Sigmoid colon (tissue), 7 donors: ENCODE measurements around the gene RABGAP1L. TPM values are rescaled to one million over a fixed set of nuclear protein-coding genes. Genes with fewer than 3 reads are reported as not detected.
"Not testable (repeated sequence)": the region's sequence is repeated elsewhere in the genome, so short reads cannot be mapped to it uniquely, and the experiment has no call there.

ENCODE experiments used
- DNase-seq: peaks from one replicate; pipeline ENCODE4 v3.0.0-alpha.2; 2019
- H3K27ac ChIP-seq, 4 donors: fragments of 200-600 bp; sonication (generic); one replicate each; pipeline ENCODE4 v1.5.1; 2016 to 2019; ENCODE audit warnings: mild to moderate bottlenecking in 1 of 4
- H3K27me3 ChIP-seq, 3 donors: fragments of 200-600 bp; sonication (generic); one replicate each; pipeline ENCODE4 v1.5.1; 2019; ENCODE audit warnings: mild to moderate bottlenecking in 1 of 3
- H3K36me3 ChIP-seq, 4 donors: fragments of 200-600 bp; sonication (generic); one replicate each; pipeline ENCODE4 v1.5.1; 2016 to 2019
- H3K4me1 ChIP-seq, 4 donors: fragments of 200-600 bp; sonication (generic); one replicate each; pipeline ENCODE4 v1.5.1; 2017 to 2019
- H3K4me3 ChIP-seq, 4 donors: fragments of 200-600 bp; sonication (generic); one replicate each; pipeline ENCODE4 v1.5.1; 2017 to 2019; ENCODE audit warnings: mild to moderate bottlenecking in 2 of 4, moderate library complexity in 1 of 4
- H3K9me3 ChIP-seq, 4 donors: fragments of 200-600 bp in 3 of 4; sonication (generic) in 3 of 4; one replicate each; pipeline versions ENCODE4 v1.5.1 to v1.6.1; 2013 to 2019
- EP300 ChIP-seq, 4 donors: sonication (generic); formaldehyde crosslinking; IDR thresholded peaks; one replicate each; pipeline ENCODE4 v1.6.1; 2017; ENCODE audit warnings: antibody characterized with exemption in 4 of 4
- POLR2A ChIP-seq, 2 donors: fragments of 450-650 bp; IDR thresholded peaks; one replicate each; pipeline ENCODE4 v1.6.1; 2016; ENCODE audit warnings: antibody characterized with exemption in 2 of 2, mild to moderate bottlenecking in 2 of 2, moderate library complexity in 2 of 2
- POLR2AphosphoS5 ChIP-seq, 4 donors: sonication (generic); formaldehyde crosslinking; IDR thresholded peaks; one replicate each; pipeline ENCODE4 v1.6.1; 2017; ENCODE audit warnings: antibody characterized with exemption in 4 of 4
- WGBS, 2 donors: extraction: QIAGEN DNeasy Blood & Tissue Kit; methylation state at CpG; one replicate each; pipeline ENCODE4 v1.1.7; 2013; 5-methylcytosine and 5-hydroxymethylcytosine counted together
- intact Hi-C: fragments of 100-400 bp; cut with DNase I; formaldehyde crosslinking; loops from one replicate; pipeline ENCODE4 v1.15.1; 2023
- polyA plus RNA-seq, 3 donors: library from polyadenylated mRNA; stranded (reverse); fragments of 200-250 nt; gene quantifications; one replicate each; pipeline ENCODE4 v1.2.3, GENCODE V29; 2013
- small RNA-seq, 3 donors: library from RNA; depleted of rRNA; stranded (forward); fragments of <200 nt; gene quantifications; one replicate each; pipeline ENCODE3, GENCODE V24; 2016
- total RNA-seq, 4 donors: library from RNA; depleted of rRNA; stranded (reverse); fragments of >200 nt; gene quantifications; one replicate each; pipeline ENCODE4 v1.1.0, GENCODE V29; 2016
- TF ChIP-seq, protein P1 (sequence below), 4 experiments: fragments of 450-650 bp in 3 of 4; fragments of 200-600 bp in 1 of 4; IDR thresholded peaks; one replicate each; pipeline ENCODE4 v1.5.1; 2016 to 2019; ENCODE audit warnings: antibody characterized with exemption in 4 of 4, mild to moderate bottlenecking in 3 of 4, moderate library complexity in 2 of 4
- donor health status: healthy with polysubstance abuse.
- donor health status: Bipolar disorder and iron deficiency.
- donor health status: healthy.

Gene RABGAP1L
- total and polyA plus RNA-seq, 7 donors, result 25.2 to 42.9 (median 35.4) TPM

DNA sequence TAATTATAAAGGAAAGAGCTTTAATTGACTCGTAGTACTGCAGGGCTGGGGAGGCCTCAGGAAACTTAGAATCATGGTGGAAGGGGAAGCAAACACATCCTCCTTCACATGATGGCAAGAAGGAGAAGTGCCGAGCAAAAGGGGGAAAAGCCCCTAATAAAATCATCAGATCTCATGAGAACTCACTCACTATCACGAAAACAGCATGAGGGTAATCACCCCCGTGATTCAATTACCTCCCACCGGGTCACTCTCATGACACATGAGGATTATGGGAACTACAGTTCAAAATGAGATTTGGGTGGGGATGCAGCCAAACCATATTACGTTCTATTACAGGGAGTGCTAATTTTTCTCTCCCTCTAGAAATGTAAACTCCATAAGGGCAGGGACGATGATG, 878.1 kb downstream of the RABGAP1L start:
- Histone ChIP-seq H3K27me3 (no peaks in the 10 kb centered on the region), H3K27ac (no peak overlapping the region), H3K36me3 (no peaks in the 10 kb centered on the region), H3K9me3 (no peaks in the 10 kb centered on the region), H3K4me3 (no peak overlapping the region), H3K4me1 (peaks cover 0 to 12% (median 4%) of the 10 kb centered on the region in 4 donors)
- TF ChIP-seq, protein P1, sequence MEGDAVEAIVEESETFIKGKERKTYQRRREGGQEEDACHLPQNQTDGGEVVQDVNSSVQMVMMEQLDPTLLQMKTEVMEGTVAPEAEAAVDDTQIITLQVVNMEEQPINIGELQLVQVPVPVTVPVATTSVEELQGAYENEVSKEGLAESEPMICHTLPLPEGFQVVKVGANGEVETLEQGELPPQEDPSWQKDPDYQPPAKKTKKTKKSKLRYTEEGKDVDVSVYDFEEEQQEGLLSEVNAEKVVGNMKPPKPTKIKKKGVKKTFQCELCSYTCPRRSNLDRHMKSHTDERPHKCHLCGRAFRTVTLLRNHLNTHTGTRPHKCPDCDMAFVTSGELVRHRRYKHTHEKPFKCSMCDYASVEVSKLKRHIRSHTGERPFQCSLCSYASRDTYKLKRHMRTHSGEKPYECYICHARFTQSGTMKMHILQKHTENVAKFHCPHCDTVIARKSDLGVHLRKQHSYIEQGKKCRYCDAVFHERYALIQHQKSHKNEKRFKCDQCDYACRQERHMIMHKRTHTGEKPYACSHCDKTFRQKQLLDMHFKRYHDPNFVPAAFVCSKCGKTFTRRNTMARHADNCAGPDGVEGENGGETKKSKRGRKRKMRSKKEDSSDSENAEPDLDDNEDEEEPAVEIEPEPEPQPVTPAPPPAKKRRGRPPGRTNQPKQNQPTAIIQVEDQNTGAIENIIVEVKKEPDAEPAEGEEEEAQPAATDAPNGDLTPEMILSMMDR (IDR thresholded peaks at IDR 0.05), result no peak
- TF ChIP-seq POLR2A (IDR thresholded peaks at IDR 0.05) (no peak), EP300 (IDR thresholded peaks at IDR 0.05) (no peak)
- no peak for DNase-seq
- 56 to 58% methylated on average over 7 of the region's 7 CpGs for WGBS, 2 donors
- intact Hi-C loops, result no loop called here

DNA sequence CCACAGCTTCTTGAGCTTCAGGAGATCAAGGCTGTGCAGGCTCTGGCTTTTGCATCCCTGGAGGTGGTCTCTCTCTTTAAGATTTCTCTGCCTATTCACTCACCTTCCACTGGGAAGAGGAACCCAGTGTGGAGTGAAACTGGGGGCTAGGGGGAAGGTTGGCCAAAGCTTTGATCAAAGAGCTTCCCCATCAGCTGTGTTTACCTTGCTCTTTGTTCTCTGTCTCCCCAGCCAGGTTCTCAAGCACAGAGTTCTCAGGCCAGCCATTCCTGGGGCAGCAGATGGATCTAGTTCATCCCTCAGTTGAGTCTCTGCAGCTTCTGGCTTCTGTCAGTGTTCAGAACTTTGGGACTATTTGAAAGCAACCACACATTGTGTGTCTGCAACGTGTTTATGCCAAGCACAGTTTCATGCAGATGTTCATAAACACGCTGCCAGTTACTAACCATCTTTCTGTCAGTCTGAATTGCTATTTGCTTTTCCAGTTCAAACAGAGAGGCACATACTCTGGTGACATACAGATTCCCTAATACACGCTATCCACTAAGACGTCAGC, 881.1 kb downstream of the RABGAP1L start:
- peaks cover 0 to 12% (median 4%) of the 10 kb centered on the region in 4 donors for H3K4me1 ChIP-seq
- no peaks in the 10 kb centered on the region for H3K9me3 ChIP-seq
- WGBS, 2 donors, result 52% methylated on average over 4 of the region's 4 CpGs
- TF ChIP-seq EP300 (IDR thresholded peaks at IDR 0.05), result peak in 1 of 4 donors; percentile 70
- TF ChIP-seq, protein P1 (IDR thresholded peaks at IDR 0.05), result no peak
- TF ChIP-seq POLR2A (IDR thresholded peaks at IDR 0.05), result no peak
- peak; percentile 46 to 93 (median 70) for TF ChIP-seq POLR2AphosphoS5 (IDR thresholded peaks at IDR 0.05)
- DNase-seq, result no peak
- no peak overlapping the region for H3K4me3 ChIP-seq
- no peaks in the 10 kb centered on the region for H3K36me3 ChIP-seq
- no peaks in the 10 kb centered on the region for H3K27me3 ChIP-seq
- peak overlapping the region in 1 of 4 donors; percentile 64 for H3K27ac ChIP-seq
- intact Hi-C loops, result no loop called here

DNA sequence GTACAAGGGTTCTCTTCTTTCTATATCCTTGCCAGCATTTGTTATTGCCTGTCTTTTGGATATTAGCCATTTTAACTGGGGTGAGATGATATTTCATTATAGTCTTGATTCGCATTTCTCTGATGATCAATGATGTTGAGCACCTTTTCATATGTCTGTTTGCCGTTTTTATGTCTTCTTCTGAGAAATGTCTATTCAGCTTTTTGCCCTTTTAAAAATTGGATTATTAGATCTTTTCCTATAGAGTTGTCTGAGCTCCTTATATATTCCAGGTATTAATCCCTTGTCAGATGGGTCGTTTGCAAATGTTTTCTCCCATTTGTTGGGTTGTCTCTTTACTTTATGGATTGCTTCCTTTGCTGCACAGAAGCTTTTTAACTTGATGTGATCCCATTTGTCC, 883.3 kb downstream of the RABGAP1L start:
- TF ChIP-seq EP300 (IDR thresholded peaks at IDR 0.05), result no peak
- no peak for TF ChIP-seq POLR2A (IDR thresholded peaks at IDR 0.05)
- TF ChIP-seq, protein P1 (IDR thresholded peaks at IDR 0.05), result no peak
- no peak for TF ChIP-seq POLR2AphosphoS5 (IDR thresholded peaks at IDR 0.05)
- Histone ChIP-seq H3K9me3 (no peaks in the 10 kb centered on the region), H3K4me1 (peaks cover 0 to 12% (median 4%) of the 10 kb centered on the region in 4 donors), H3K27ac (no peak overlapping the region), H3K4me3 (no peak overlapping the region), H3K27me3 (no peaks in the 10 kb centered on the region), H3K36me3 (no peaks in the 10 kb centered on the region)
- intact Hi-C loops, result no loop called here
- DNase-seq, result no peak
- 67 to 76% methylated on average over 3 of the region's 3 CpGs for WGBS, 2 donors

DNA sequence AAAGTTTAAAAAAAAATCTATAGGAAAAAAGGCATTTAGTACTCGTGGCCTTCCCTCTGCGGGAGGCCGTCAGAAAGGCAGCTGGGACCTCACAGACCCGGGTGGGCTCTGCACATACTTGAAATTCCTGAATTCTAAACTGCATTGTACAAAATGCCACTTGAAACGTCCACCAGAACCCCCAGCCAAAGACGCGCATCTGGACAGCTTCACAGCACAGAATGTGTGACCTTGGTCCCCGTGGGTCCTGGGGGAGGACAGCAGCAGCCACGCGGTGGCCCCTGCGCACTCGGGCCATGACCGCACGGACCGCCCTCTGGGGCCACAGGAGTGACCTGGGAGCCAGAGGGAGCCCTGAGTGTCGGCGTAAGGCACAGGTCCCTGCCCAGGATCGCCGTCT, 884.5 kb downstream of the RABGAP1L start:
- Histone ChIP-seq H3K27me3 (no peaks in the 10 kb centered on the region), H3K4me3 (no peak overlapping the region), H3K36me3 (no peaks in the 10 kb centered on the region), H3K4me1 (peaks cover 0 to 12% (median 4%) of the 10 kb centered on the region in 4 donors), H3K9me3 (no peaks in the 10 kb centered on the region), H3K27ac (no peak overlapping the region)
- WGBS, 2 donors, result 72 to 73% methylated on average over 19 of the region's 19 CpGs
- TF ChIP-seq EP300 (IDR thresholded peaks at IDR 0.05), result no peak
- TF ChIP-seq POLR2AphosphoS5 (IDR thresholded peaks at IDR 0.05), result no peak
- no peak for TF ChIP-seq POLR2A (IDR thresholded peaks at IDR 0.05)
- TF ChIP-seq, protein P1 (IDR thresholded peaks at IDR 0.05), result no peak
- no peak for DNase-seq
- intact Hi-C loops, result no loop called here

DNA sequence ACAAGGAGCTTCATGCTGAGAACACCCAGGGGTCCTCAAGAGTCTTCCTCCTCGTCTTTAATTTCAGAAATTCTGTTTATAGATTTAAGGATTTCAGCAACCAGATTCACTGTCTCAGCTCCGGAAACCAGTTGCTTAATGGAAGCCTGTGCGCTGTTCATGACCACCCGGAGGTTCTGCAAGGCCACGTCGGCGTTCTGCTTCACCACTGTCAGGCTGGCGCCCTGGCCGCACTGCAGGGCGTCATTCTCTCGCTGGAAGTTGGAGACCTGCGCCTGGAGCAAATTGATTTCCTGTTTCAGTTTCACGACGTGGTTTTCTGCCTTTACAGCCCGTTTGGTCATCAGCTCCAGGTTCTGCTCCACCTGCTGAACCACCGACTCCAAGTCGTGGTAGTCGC, 885.3 kb downstream of the RABGAP1L start:
- intact Hi-C loops, DNase-seq, H3K27me3 ChIP-seq, H3K9me3 ChIP-seq, H3K36me3 ChIP-seq, H3K27ac ChIP-seq, H3K4me3 ChIP-seq: not testable (repeated sequence)
- peaks cover 0 to 12% (median 4%) of the 10 kb centered on the region in 4 donors for H3K4me1 ChIP-seq
- 87% methylated on average over 18 of the region's 18 CpGs for WGBS, 2 donors

Small RNAs within 50 kb of the gene (small RNA-seq; reads per million reads assigned to genes)
- 0 reads per million in 3 donors for gene BANF1P4
- gene RF00019, result 0 reads per million in 3 donors
- gene RNU6-307P, result 0 reads per million in 3 donors

Other genes with a start within 250 kb of the RABGAP1L start
- gene SERPINC1, start 242.2 kb upstream of the RABGAP1L start, total RNA-seq, result not detected
- under 1 TPM in 1 of 3 donors, not detected in 2; 0.10 TPM for gene SERPINC1, start 242.2 kb upstream of the RABGAP1L start, polyA plus RNA-seq
- gene RC3H1, start 137.2 kb upstream of the RABGAP1L start, total RNA-seq, result 10 to 100 TPM; 22.5 to 55.9 (median 34.8) TPM
- 1 to 10 TPM; 2.4 to 7.9 (median 4.6) TPM for gene RC3H1, start 137.2 kb upstream of the RABGAP1L start, polyA plus RNA-seq